AG09309 (cell line): Measurements from ENCODE around the gene RICTOR.

Source experiments
- DNase-seq: peaks from one replicate; pipeline ENCODE4 v3.0.0-alpha.2; 2010; ENCODE audit warnings: low read depth
- H3K4me3 ChIP-seq: 2 replicates; pipeline ENCODE4 v1.5.1; 2011; ENCODE audit warnings: mild to moderate bottlenecking, low read depth, low read length, moderate library complexity; ENCODE audit not compliant: control insufficient read depth
- CTCF ChIP-seq: IDR thresholded peaks from 2 replicates; pipeline ENCODE4 v1.5.1; 2011; ENCODE audit warnings: mild to moderate bottlenecking, low read depth, low read length, inconsistent platforms; ENCODE audit not compliant: insufficient read depth, control insufficient read depth; ENCODE audit errors: missing control alignments

Gene RICTOR

DNA sequence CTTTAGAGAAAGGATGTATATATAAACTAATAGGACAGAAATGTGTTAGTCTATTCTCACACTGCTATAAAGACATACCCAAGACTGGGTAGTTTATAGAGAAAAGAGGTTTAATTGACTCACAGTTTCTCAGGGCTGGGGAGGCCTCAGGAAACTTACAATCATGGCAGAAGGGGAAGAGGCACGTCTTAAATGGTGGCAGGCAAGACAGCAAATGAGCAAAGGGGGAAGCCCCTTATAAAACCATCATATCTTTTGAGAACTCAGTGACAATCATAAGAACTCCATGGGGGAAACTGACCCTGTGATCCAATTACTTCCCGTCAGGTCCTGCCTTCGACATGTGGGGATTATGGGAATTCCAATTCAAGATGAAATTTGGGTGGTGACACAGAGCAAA lies 8.8 kb upstream of the RICTOR start:
- DNase-seq, result no peak
- no peak for TF ChIP-seq CTCF
- no peak overlapping the region for H3K4me3 ChIP-seq

- H3K4me3 ChIP-seq, result no peak overlapping the region
- DNase-seq, result peak; percentile 55
- TF ChIP-seq CTCF, result peak; percentile 80
Measured at GRCh38 chr5:39080597-39081204, 6.5 kb upstream of the RICTOR start.

DNA sequence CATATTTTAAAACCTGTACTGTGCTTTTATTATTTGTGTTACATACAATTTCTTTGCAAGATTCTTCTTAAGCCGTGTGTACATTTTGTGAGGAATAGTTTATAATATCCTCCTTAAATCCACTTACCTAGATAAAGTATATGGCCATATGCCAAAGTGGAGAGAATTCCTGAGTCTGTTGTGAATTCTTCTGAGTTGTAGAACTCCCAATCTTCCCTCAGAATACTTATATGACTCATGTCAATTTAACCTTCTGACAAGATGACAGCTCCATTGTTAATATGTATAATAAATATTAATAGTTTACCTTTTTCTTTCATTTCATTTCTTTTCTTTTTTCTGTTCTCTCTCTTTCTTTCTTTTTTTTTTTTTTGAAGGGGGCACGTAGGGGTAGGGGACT lies 6.0 kb upstream of the RICTOR start:
- DNase-seq, result no peak
- H3K4me3 ChIP-seq, result no peak overlapping the region
- TF ChIP-seq CTCF, result no peak

DNA sequence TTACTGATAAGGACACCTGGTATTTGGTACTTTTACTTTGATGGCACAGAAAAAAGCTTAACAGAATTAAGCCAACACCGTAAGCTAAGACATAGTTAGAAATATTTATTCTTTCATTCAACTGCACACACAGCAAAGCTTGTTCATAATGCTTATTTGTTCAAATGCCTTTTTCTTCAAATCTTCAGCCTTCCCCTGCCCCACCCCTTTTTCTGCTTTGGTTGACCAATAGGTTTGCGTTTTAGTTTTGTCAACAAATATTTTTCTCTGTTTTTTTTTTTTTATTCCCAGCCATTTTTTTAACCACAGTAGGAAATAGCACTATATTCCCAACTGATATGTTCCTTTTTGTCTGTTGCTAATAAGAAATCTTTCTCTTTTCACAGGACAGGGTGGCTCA lies 4.9 kb upstream of the RICTOR start:
- no peak for TF ChIP-seq CTCF
- H3K4me3 ChIP-seq, result no peak overlapping the region
- DNase-seq, result no peak

DNA sequence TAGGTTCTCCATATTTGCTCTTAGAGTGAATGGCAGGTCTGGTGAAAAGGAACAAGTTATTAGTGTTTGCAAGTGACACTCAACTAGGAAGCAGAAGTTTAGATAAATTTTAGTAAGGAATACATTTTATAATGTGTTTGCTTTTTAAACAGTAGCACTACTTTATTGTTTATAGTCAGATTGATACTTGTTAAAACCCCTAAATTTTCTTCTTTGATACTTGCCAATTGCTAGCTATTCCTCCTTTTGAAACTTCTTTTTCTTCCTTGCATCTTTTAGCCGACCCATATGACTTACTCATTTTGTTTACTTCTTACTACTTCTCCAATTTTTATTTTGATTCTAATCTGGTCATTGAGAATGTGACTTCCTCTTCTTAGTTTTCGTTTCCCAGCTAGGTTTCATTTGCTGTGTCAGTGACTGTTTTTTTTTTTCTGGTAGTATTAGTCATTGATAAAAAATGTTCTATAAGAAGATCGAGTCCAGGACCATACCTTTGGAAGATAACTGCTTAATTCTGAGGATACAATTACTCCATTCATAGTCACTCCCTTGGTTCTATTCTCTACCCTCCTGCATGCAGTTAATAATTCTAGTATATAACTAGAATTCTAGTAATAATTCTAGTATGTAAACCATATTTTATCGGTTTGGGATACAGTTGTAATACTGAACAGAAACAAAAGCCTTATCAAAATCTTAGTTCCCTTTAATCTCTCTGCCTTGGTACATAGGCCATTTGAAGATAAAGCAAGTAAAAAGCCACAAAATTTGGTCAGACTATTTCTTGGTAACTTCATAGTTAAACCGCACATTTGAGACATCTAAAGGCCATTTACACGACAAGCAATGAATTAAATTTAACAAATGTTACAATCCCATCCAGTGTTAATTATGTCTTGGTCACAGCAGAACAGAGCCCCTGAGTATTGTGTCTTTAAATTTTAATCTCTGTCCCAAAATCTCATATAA lies 2.8 kb upstream of the RICTOR start:
- TF ChIP-seq CTCF, result no peak
- no peak for DNase-seq
- H3K4me3 ChIP-seq, result no peak overlapping the region

DNA sequence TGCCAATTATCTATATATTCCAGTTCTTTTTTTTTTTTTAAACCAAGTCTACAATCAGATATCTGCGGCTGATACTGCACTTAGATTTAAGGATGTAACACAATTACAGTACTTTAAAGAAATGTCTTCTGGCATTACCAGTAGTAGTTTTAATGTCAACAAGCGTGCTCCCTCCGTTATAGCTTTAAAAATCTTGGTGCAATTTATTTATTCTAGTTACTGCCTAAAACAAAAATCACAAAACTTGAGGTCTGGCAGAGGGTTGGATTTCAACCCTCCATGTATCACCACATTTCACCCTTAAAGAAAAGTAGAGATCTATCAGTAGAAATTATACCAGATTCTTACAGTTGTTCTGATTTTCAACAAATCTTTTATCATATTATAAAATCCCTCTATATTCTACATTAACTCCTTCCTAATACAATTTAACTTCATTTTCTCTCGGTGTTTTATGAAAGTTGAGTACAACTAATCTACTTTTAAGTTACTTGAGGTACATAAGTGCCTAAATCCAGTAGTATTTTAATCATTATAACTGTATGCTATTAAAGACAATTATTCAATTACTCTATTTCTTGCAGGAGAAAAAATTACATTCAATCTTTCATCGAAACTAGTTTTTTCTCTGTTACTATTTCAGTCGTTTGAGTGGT lies 2.0 kb upstream of the RICTOR start:
- H3K4me3 ChIP-seq, result no peak overlapping the region
- no peak for TF ChIP-seq CTCF
- no peak for DNase-seq
